Measurements from ENCODE around the gene COL6A1.

Gene COL6A1

GRCh38 chr21:46033410-46034400, 52.1 kb downstream of the COL6A1 start:
- no peak for DNase-seq

GRCh38 chr21:46035809-46036695, 54.5 kb downstream of the COL6A1 start:
- DNase-seq = no peak

GRCh38 chr21:46036696-46037330, 55.2 kb downstream of the COL6A1 start:
- DNase-seq = peak; percentile 51

GRCh38 chr21:46037331-46038325, 56.1 kb downstream of the COL6A1 start:
- no peak for DNase-seq

GRCh38 chr21:46038341-46038829, 56.8 kb downstream of the COL6A1 start:
- no peak for DNase-seq

- DNase-seq = peak; percentile 57
Measured at GRCh38 chr21:46038871-46039397, 57.4 kb downstream of the COL6A1 start.

GRCh38 chr21:46039891-46040660, 58.5 kb downstream of the COL6A1 start:
- DNase-seq = peak; percentile 47

- peak; percentile 13 for DNase-seq
Measured at GRCh38 chr21:46040707-46041106, 59.1 kb downstream of the COL6A1 start.

- peak; percentile 44 for DNase-seq
Measured at GRCh38 chr21:46041183-46041582, 59.6 kb downstream of the COL6A1 start.

- no peak for DNase-seq
Measured at GRCh38 chr21:46045154-46045553, 63.6 kb downstream of the COL6A1 start.

- peak; percentile 37 for DNase-seq
Measured at GRCh38 chr21:46046471-46046870, 64.9 kb downstream of the COL6A1 start.

- peak; percentile 32 for DNase-seq
Measured at GRCh38 chr21:46046906-46047305, 65.3 kb downstream of the COL6A1 start.

- DNase-seq = peak; percentile 75
Measured at GRCh38 chr21:46048926-46049889, 67.6 kb downstream of the COL6A1 start.

GRCh38 chr21:46049890-46050667, 68.5 kb downstream of the COL6A1 start:
- peak; percentile 43 for DNase-seq

GRCh38 chr21:46050668-46051378, 69.3 kb downstream of the COL6A1 start:
- DNase-seq = peak; percentile 41

GRCh38 chr21:46051379-46051770, 69.8 kb downstream of the COL6A1 start:
- peak; percentile 43 for DNase-seq

GRCh38 chr21:46051821-46052675, 70.5 kb downstream of the COL6A1 start:
- peak; percentile 49 for DNase-seq

Data from islet precursor cell (in vitro differentiated cells).